Osteocyte (in vitro differentiated cells): ENCODE data around the gene PAPPA. TPM values are rescaled to one million over a fixed set of nuclear protein-coding genes. Genes with fewer than 3 reads are reported as not detected.

Experiments used
- DNase-seq: peaks from one replicate; pipeline ENCODE4 v3.0.0; 2021; ENCODE audit warnings: mixed read lengths; ENCODE audit not compliant: unreplicated experiment; ENCODE audit errors: extremely low spot score
- H3K27ac Mint-ChIP-seq: one replicate; pipeline ENCODE4 v1.8.0; 2021; ENCODE audit warnings: mild to moderate bottlenecking, mixed read lengths; ENCODE audit not compliant: unreplicated experiment
- H3K27me3 Mint-ChIP-seq: one replicate; pipeline ENCODE4 v1.8.0; 2021; ENCODE audit warnings: mixed read lengths; ENCODE audit not compliant: unreplicated experiment
- H3K36me3 Mint-ChIP-seq: one replicate; pipeline ENCODE4 v1.8.0; 2021; ENCODE audit warnings: mixed read lengths; ENCODE audit not compliant: unreplicated experiment
- H3K4me1 Mint-ChIP-seq: one replicate; pipeline ENCODE4 v1.8.0; 2021; ENCODE audit warnings: mixed read lengths; ENCODE audit not compliant: unreplicated experiment
- H3K4me3 Mint-ChIP-seq: one replicate; pipeline ENCODE4 v1.8.0; 2021; ENCODE audit warnings: mild to moderate bottlenecking, moderate library complexity, mixed read lengths; ENCODE audit not compliant: unreplicated experiment
- H3K9me3 Mint-ChIP-seq: one replicate; pipeline ENCODE4 v1.8.0; 2021; ENCODE audit warnings: mixed read lengths; ENCODE audit not compliant: unreplicated experiment
- total RNA-seq: library from RNA; stranded (reverse); gene quantifications from 2 replicates; pipeline ENCODE4 v1.2.1, GENCODE V29; 2021
- TF ChIP-seq, protein P1 (sequence below): fragments of 200-600 bp; sonication (generic); IDR thresholded peaks from 2 replicates; pipeline ENCODE4 v1.5.0; 2021; ENCODE audit warnings: antibody characterized with exemption, mild to moderate bottlenecking, moderate library complexity

PAPPA gene
- total RNA-seq, 1 donor from 2014 or later: 229 TPM

DNA sequence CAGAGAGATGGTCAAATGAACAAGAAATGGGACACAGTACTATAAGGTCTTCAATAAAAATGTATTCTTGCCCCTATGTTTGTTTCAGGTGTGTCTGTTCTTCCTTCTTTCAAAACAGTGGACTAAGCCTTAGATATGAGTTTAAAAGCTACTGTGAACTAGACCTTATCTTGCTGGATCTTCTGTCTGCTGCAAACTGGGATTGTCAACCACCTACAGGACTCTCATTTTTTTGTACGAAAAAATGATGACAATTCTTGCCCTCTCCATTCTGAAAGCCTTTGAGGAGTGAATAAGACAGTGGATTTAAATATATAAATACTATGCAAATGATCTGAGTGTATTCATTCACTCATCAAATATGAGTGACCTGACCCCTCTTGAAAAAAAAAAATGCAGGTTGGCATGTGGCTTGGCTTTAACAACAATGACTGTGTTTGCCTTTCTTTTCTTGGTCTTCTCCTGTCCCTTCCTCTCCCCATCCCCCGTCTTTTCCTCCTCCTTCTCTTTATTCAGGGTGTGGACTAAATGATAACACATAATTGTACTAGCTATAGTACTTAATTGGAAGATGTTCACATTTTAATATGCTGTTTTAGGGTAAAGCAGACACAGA lies 298.0 kb downstream of the PAPPA start:
- no peaks in the 10 kb centered on the region for H3K27me3 Mint-ChIP-seq
- DNase-seq: no peak
- TF ChIP-seq, protein P1, sequence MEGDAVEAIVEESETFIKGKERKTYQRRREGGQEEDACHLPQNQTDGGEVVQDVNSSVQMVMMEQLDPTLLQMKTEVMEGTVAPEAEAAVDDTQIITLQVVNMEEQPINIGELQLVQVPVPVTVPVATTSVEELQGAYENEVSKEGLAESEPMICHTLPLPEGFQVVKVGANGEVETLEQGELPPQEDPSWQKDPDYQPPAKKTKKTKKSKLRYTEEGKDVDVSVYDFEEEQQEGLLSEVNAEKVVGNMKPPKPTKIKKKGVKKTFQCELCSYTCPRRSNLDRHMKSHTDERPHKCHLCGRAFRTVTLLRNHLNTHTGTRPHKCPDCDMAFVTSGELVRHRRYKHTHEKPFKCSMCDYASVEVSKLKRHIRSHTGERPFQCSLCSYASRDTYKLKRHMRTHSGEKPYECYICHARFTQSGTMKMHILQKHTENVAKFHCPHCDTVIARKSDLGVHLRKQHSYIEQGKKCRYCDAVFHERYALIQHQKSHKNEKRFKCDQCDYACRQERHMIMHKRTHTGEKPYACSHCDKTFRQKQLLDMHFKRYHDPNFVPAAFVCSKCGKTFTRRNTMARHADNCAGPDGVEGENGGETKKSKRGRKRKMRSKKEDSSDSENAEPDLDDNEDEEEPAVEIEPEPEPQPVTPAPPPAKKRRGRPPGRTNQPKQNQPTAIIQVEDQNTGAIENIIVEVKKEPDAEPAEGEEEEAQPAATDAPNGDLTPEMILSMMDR: no peak
- H3K27ac Mint-ChIP-seq: no peak overlapping the region
- H3K9me3 Mint-ChIP-seq: peaks cover 8% of the 10 kb centered on the region
- H3K36me3 Mint-ChIP-seq: peaks cover under 1% of the 10 kb centered on the region
- no peak overlapping the region for H3K4me3 Mint-ChIP-seq
- H3K4me1 Mint-ChIP-seq: peaks cover 57% of the 10 kb centered on the region
